K562 (cell line): ENCODE results near the gene OPRL1. TPM values are rescaled to one million over a fixed set of nuclear protein-coding genes. Genes with fewer than 3 reads are reported as not detected.

Experiments used
- ARID4B ChIP-seq: sonication (generic); formaldehyde crosslinking; IDR thresholded peaks from 2 replicates; pipeline ENCODE4 v1.8.0; 2022; ENCODE audit warnings: mild to moderate bottlenecking, missing genetic modification reagents
- BDP1 ChIP-seq: IDR thresholded peaks from 3 replicates; pipeline ENCODE4 v1.6.1; 2011; ENCODE audit not compliant: insufficient read length, insufficient read depth
- BRF1 ChIP-seq: IDR thresholded peaks from 3 replicates; pipeline ENCODE4 v1.6.1; 2011; ENCODE audit warnings: borderline replicate concordance, mild to moderate bottlenecking; ENCODE audit not compliant: insufficient read length; ENCODE audit errors: extremely low read depth
- CCNT2 ChIP-seq: IDR thresholded peaks from 2 replicates; pipeline ENCODE4 v1.6.1; 2011; ENCODE audit warnings: borderline replicate concordance, low read depth, mild to moderate bottlenecking, moderate library complexity, mixed read lengths, low read length; ENCODE audit not compliant: insufficient read length; ENCODE audit errors: extremely low read depth
- E2F5 ChIP-seq: sonication (generic); formaldehyde crosslinking; IDR thresholded peaks from 2 replicates; pipeline ENCODE4 v1.8.0; 2022; ENCODE audit warnings: mild to moderate bottlenecking, missing genetic modification reagents
- ILF3 ChIP-seq: fragments of 450-650 bp; IDR thresholded peaks from 2 replicates; pipeline ENCODE4 v1.6.1; 2018; ENCODE audit warnings: antibody characterized with exemption, mild to moderate bottlenecking, moderate library complexity, borderline replicate concordance
- MIER1 ChIP-seq: fragments of 450-650 bp; IDR thresholded peaks from 2 replicates; pipeline ENCODE4 v1.6.1; 2016; ENCODE audit warnings: antibody characterized with exemption, mild to moderate bottlenecking, low read depth
- MTA3 ChIP-seq: fragments of 450-650 bp; formaldehyde crosslinking; IDR thresholded peaks from 2 replicates; pipeline ENCODE4 v1.6.1; 2017; ENCODE audit warnings: mild to moderate bottlenecking, borderline replicate concordance
- NFE2 ChIP-seq: IDR thresholded peaks from 2 replicates; pipeline ENCODE4 v1.6.1; 2014; ENCODE audit warnings: antibody characterized with exemption, low read depth
- NRF1 ChIP-seq, 2 experiments: fragments of 450-650 bp; IDR thresholded peaks in 1 of 2; conservative IDR thresholded peaks in 1 of 2; 2 replicates each; pipeline ENCODE4 v1.6.1; 2014; ENCODE audit warnings: mild to moderate bottlenecking in 2 of 2
- PTBP1 ChIP-seq: fragments of 200-400 bp; formaldehyde crosslinking; IDR thresholded peaks from 2 replicates; pipeline ENCODE4 v1.6.1; 2017; ENCODE audit warnings: low read depth, low read length
- RBFOX2 ChIP-seq: fragments of 200-400 bp; formaldehyde crosslinking; IDR thresholded peaks from 2 replicates; pipeline ENCODE4 v1.6.1; 2017; ENCODE audit warnings: low read depth, mild to moderate bottlenecking, low read length, moderate library complexity
- RBM34 ChIP-seq: fragments of 200-400 bp; formaldehyde crosslinking; IDR thresholded peaks from 2 replicates; pipeline ENCODE4 v1.6.1; 2018; ENCODE audit warnings: low read length, borderline replicate concordance; ENCODE audit not compliant: insufficient read depth
- TARDBP ChIP-seq: fragments of 450-650 bp; IDR thresholded peaks from 2 replicates; pipeline ENCODE4 v1.6.1; 2016
- ZBTB7A ChIP-seq: IDR thresholded peaks from 2 replicates; pipeline ENCODE4 v1.6.1; 2011; ENCODE audit warnings: low read depth, mild to moderate bottlenecking, low read length, moderate library complexity, borderline replicate concordance; ENCODE audit not compliant: control insufficient read depth
- ZFP30 ChIP-seq: fragments of 250-450 bp; sonication (Bioruptor Pico); IDR thresholded peaks from 2 replicates; pipeline ENCODE4 v1.8.0; 2022; ENCODE audit warnings: moderate library complexity, mild to moderate bottlenecking, inconsistent platforms, borderline replicate concordance
- ZKSCAN1 ChIP-seq: fragments of 150-350 bp; IDR thresholded peaks from 2 replicates; pipeline ENCODE4 v1.6.1; 2016; ENCODE audit warnings: low read depth, low read length
- ZNF274 ChIP-seq: IDR thresholded peaks from 2 replicates; pipeline ENCODE4 v1.6.1; 2011; ENCODE audit warnings: low read depth, mild to moderate bottlenecking, low read length, moderate library complexity, borderline replicate concordance
- ZNF311 ChIP-seq: fragments of 250-450 bp; sonication (Bioruptor Pico); IDR thresholded peaks from 2 replicates; pipeline ENCODE4 v1.4.0; 2020; ENCODE audit warnings: mild to moderate bottlenecking, moderate library complexity
- ZNF583 ChIP-seq: fragments of 250-450 bp; sonication (Bioruptor Pico); IDR thresholded peaks from 2 replicates; pipeline ENCODE4 v1.4.0; 2020
- ZNF740 ChIP-seq, 3 experiments: fragments of 200-800 bp in 1 of 3; sonication (Bioruptor generic) in 1 of 3; sonication (generic) in 1 of 3; formaldehyde crosslinking in 1 of 3; IDR thresholded peaks; 2 replicates each; pipeline versions ENCODE4 v1.6.1 to v1.8.0; 2016 to 2022; ENCODE audit warnings: mild to moderate bottlenecking in 2 of 3, missing compliant biosample characterization in 2 of 3, missing genetic modification characterization in 2 of 3, missing genetic modification reagents in 1 of 3
- polyA plus RNA-seq, 8 experiments: library from polyadenylated mRNA; depleted of rRNA in 4 of 8; stranded (reverse) in 5 of 8; unstranded in 3 of 8; fragments of >200 nt; fragmentation: Nextera tagmentation in 2 of 8; fragmentation: Illumina TruSeq in 1 of 8; extraction: Ambion mirVana in 2 of 8; extraction: Trizol in 1 of 8; gene quantifications; 2 replicates each; pipeline versions ENCODE4 v1.2.1 to v1.2.3, GENCODE V29; 2011 to 2014; ENCODE audit warnings: inconsistent platforms in 1 of 8, missing spikeins in 1 of 8
- total RNA-seq, 7 experiments: library from RNA; depleted of rRNA in 6 of 7; stranded (reverse); fragments of >200 nt in 6 of 7; fragmentation: Illumina TruSeq in 2 of 7; extraction: Trizol in 2 of 7; gene quantifications; 2 replicates each; pipeline versions ENCODE4 v1.2.1 to v1.2.3, GENCODE V29; 2011 to 2021; ENCODE audit warnings: low replicate concordance in 1 of 7

Gene OPRL1
- total and polyA plus RNA-seq, 9 of the 15 experiments (the other 6 are each of a cell fraction or from before 2014, with no cell fraction given) = 0.06 to 0.33 (median 0.11) TPM; not detected in 2

- TF ChIP-seq ARID4B (CRISPR knock-in tag) (0 out of 2 replicates have a peak, but pooled peaks have one; percentile 27), E2F5 (no peak), ILF3 (no peak), RBFOX2 (peak; percentile 28; the same call in 1 of the 2 replicates), BDP1 (no peak), MTA3 (no peak), ZNF311 (no peak), ZKSCAN1 (no peak), ZFP30 (no peak), MIER1 (no peak), ZNF583 (no peak), ZBTB7A (0 out of 2 replicates have a peak, but pooled peaks have one; percentile 54), TARDBP (no peak), NFE2 (no peak), ZNF740 (CRISPR knock-in tag; IDR thresholded peaks at IDR 0.05) (0 out of 2 replicates have a peak, but pooled peaks have one; percentile 47), ZNF740 (tag; IDR thresholded peaks at IDR 0.05) (no peak), BRF1 (no peak), CCNT2 (no peak), RBM34 (no peak), PTBP1 (no peak), NRF1 (conservative IDR thresholded peaks at IDR 0.05 in 1 of 2, IDR thresholded peaks at IDR 0.05 in 1 of 2) (peak; percentile 74 to 79), ZNF274 (no peak)
Measured at GRCh38 chr20:64053841-64054661, 25.8 kb upstream of the OPRL1 start (continued).
